Activated naive CD4-positive, alpha-beta T cell treated with anti-CD3 and anti-CD28 coated beads, Interleukin-2, amount 50 U/mL, for 72 hours (primary cell): ENCODE measurements around the gene ABTB2. TPM values are rescaled to one million over a fixed set of nuclear protein-coding genes. Genes with fewer than 3 reads are reported as not detected.
A peak's percentile ranks its signal among the peaks of the same experiment; 100 is the strongest.

Experiments used
- ATAC-seq, 2 donors: fragments of 150-1000 bp; cut with Tn5 transposase; 2 replicates each; pipeline ENCODE4 v1.10.0; 2021; ENCODE audit warnings: mild to moderate bottlenecking in 2 of 2, moderate library complexity in 2 of 2
- DNase-seq, 2 donors: peaks; one replicate each; pipeline ENCODE4 v3.0.0; 2021 to 2022; ENCODE audit warnings: low spot score in 2 of 2
- H3K27ac Mint-ChIP-seq, 2 donors: one replicate each; pipeline ENCODE4 v1.8.0; 2022; ENCODE audit warnings: mild to moderate bottlenecking in 2 of 2, mixed read lengths in 2 of 2
- H3K36me3 Mint-ChIP-seq, 2 donors: one replicate each; pipeline ENCODE4 v1.8.0; 2022; ENCODE audit warnings: mixed read lengths in 2 of 2
- H3K9me3 Mint-ChIP-seq, 2 donors: one replicate each; pipeline ENCODE4 v1.8.0; 2022; ENCODE audit warnings: mixed read lengths in 2 of 2
- total RNA-seq, 2 donors: library from RNA; stranded (reverse); gene quantifications; one replicate each; pipeline ENCODE4 v1.2.3, GENCODE V29; 2022

The ABTB2 gene
- total RNA-seq, 2 donors from 2014 or later = 0.16 to 0.27 TPM

DNA sequence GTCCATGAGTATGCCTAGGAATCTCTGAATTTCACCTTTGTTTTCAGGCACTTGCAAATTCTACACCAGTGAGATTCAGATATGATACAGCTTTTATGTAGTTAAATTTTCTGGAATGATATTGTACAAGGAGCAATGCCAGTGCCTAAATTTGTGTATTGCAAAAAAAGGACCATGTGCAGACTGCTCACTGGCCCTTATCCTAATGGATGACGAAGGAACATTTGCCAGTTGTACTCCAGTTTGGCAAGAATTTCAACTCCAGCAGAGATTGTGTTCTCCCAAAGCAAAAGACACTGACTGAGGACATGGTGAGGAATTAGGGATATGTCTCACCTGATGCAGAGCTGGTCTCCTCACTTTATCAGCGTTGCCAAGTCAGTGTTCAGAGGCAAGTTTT lies 243.8 kb downstream of the ABTB2 start:
- H3K27ac Mint-ChIP-seq = no peak overlapping the region
- DNase-seq (no peak), ATAC-seq (no peak)
- peaks cover 30 to 51% of the 10 kb centered on the region in 2 donors for H3K36me3 Mint-ChIP-seq
- no peaks in the 10 kb centered on the region for H3K9me3 Mint-ChIP-seq

DNA sequence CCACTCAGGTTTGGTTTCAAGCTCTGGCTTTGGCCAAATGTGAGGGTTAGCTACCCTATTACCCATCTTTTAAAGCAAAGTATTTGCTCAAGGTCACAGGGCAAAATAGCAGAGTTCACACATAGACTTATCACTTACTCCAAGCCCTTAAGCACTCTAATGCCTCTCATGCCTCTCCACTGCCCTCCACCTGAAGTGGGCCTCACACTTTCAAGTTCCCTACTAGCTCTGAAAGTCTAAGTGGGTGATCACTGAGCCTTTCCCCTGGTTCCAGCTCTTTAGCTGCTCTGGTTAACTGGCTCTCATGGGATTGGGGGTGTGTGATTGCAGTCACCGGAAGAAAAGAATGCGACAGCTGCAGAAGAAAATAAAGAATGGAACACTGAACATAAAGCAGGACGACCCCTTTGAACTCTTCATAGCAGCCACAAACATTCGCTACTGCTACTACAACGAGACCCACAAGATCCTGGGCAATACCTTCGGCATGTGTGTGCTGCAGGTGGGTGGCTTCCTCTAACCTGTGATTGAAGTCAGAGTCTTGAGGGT lies 246.0 kb downstream of the ABTB2 start:
- H3K9me3 Mint-ChIP-seq = no peaks in the 10 kb centered on the region
- DNase-seq (no peak), ATAC-seq (no peak)
- H3K36me3 Mint-ChIP-seq = peaks cover 28 to 43% of the 10 kb centered on the region in 2 donors
- peak overlapping the region in 1 of 2 donors; percentile 57 for H3K27ac Mint-ChIP-seq

DNA sequence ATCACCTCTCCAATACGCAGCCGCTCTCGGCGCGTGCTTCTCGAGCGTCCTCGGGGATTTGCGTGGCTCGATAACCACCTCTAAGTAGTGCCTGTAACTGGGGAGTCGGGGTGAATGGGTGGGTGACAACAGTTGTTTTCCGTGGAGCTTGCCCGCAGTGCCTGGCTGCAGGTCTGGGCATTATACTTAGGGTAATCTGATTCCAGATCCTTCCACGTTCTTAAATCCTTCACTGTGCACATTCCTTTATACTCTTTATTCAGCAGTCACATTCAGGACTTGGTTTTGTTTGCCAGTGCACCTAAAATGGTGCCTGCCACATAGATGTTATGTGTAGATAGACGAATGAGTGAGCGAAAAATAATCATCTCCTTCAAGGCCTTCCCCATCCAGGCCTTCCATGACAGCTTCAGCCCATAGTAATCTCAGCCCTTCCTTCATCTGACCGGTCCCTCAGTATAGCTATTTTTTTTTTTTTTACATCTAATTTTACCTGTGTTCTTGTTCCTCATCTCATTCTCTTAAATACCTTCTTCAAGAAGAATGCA lies 251.8 kb downstream of the ABTB2 start:
- H3K27ac Mint-ChIP-seq = peak overlapping the region; percentile 99
- ATAC-seq = no peak
- no peak for DNase-seq
- H3K9me3 Mint-ChIP-seq = no peaks in the 10 kb centered on the region
- H3K36me3 Mint-ChIP-seq = peaks cover 29% of the 10 kb centered on the region in 2 donors

DNA sequence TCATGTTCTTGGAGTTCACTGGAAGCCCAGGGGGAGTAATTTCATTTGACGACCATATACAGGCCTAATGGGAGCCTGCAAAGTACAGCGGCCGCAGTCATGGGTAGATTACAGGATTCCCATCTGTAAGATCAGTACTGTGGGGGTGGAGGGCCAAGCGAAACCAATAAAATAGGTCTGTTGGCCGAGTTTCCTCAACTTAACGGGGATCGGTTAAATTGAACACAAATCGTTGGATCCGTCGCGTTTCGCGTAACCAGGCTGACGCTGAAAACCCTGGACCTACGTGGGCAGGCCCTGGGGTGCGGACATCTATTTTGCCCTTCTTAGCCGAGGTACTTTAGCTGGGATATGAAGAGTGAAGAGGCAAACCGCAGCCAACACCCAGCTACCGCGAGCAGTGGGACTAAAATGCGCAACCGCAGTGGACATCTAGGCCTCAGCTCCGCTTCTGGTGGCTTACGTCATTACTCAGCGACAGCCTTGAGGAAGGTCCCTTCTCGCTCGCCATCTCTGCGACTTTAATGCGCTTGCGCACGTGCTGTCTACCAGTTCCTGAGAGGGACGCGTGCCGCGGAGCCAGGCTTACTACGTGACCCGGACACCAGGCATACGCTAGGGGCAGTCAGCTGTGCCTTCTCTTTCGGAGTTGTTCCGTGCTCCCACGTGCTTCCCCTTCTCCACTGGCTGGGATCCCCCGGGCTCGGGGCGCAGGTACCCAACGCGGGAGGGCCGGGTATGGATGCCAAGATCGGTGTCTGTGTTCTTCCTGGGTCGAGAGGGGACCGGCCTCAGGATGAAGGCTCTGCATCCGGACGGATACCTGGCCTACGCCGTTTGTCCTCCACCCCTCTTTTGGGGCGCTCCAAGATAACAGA lies 252.5 kb downstream of the ABTB2 start, which contains the start of gene NAT10:
NAT10 (plus strand) TSS at position 551 of the 878 bp plus-strand sequence. CDS start 2,597 bp downstream, outside the sequence.
- peak; percentile 94 to 96 for ATAC-seq
- Mint-ChIP-seq H3K36me3 (peaks cover 27 to 28% of the 10 kb centered on the region in 2 donors), H3K27ac (peak within 1 kb of the TSS; percentile 99)

DNA sequence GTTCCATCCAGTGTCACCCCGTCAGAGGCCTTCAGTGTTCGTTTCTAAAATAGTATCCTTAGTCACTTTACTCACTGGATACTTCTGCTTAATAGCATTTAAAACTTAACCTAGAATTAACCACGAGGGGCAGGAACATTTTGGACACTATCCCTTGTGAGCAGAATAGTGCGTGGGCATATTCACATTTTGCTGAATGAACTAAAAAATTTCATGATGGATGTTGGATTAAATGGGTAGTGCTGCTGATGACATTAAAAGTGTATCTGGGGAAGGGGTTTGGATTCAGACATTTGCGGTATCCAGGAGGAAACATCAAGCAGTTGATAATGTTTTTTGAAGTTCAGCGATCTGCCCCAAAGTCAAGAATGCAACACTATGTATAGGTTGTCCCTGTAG lies 253.1 kb downstream of the ABTB2 start:
- H3K27ac Mint-ChIP-seq = peak overlapping the region; percentile 99
- peaks cover 23 to 24% of the 10 kb centered on the region in 2 donors for H3K36me3 Mint-ChIP-seq
- H3K9me3 Mint-ChIP-seq = no peaks in the 10 kb centered on the region
- ATAC-seq (no peak), DNase-seq (no peak)

More for the DNA sequence above, 252.5 kb downstream of the ABTB2 start, which contains the start of gene NAT10:
- DNase-seq = peak; percentile 91 to 98
- no peaks in the 10 kb centered on the region for H3K9me3 Mint-ChIP-seq

Other genes with a start within 250 kb of the ABTB2 start
- gene CAT, start 80.9 kb upstream of the ABTB2 start, total RNA-seq = 10 to 100 TPM; 16.5 to 23.6 TPM
- gene ELF5, start 155.8 kb upstream of the ABTB2 start, total RNA-seq = not detected